GM21360 (cell line): ENCODE measurements around the gene ROCK2.

ENCODE experiments used
- ATAC-seq: cut with Tn5 transposase; IDR thresholded peaks from one replicate; pipeline ENCODE4 v1.9.1; 2021; ENCODE audit warnings: mild to moderate bottlenecking, moderate library complexity; ENCODE audit not compliant: unreplicated experiment

The ROCK2 gene

GRCh38 chr2:11344342-11344955 is at the start of gene ROCK2:
Gene ROCK2, minus strand, starts transcription at chr2:11344636. Its CDS starts 500 bp downstream, at chr2:11344136.
- peak; percentile 56 for ATAC-seq

DNA sequence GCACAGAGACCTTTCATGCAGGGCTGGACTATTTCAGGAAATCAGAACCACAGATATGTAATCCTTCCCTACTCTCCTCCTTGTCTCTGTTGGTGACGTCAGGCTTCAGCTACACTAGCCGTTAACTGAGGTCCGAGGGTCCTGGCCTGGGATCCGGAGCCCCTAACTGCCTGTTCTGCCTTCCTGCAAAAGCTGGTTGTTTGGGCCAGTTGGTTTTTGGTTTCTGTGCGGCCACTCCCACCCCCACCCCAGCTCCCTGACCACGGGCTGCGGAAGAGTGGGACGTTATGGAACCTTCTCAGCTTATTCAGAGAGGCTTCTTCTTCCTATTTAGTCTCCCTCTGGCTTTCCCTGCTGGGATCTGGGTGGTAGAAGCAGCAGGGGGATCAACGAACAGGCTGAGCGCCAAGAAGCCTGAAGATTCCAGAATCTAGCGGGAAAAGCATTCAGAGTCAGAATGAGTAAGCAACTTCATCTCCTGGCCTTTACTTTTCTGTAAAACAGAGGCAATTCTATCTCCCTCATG is 49.3 kb upstream of the ROCK2 start:
- no peak for ATAC-seq

GRCh38 chr2:11391942-11392266 is 47.5 kb upstream of the ROCK2 start:
- ATAC-seq, result no peak

GRCh38 chr2:11390399-11390658 is 45.9 kb upstream of the ROCK2 start:
- ATAC-seq, result no peak

- ATAC-seq, result no peak
Observed at GRCh38 chr2:11389551-11390398, 45.3 kb upstream of the ROCK2 start.

DNA sequence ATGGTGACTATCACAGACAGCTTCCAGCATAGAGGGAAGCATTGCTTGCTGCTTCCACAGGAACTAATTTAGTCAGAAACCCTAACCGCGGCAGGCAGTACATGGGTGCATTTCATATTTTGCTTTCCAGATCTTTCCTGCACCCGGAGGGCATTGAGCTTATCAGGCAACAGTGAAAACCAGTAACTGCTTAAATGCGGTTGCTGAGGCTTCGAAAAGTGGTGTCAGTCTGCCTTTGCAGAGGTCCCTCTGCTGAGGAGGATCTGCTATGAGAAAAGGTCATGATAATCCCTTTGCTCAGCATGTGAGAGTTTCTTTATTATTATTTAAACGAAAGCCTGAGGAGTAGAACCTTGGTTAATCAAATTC is 44.6 kb upstream of the ROCK2 start:
- ATAC-seq, result no peak

GRCh38 chr2:11388262-11389051 is 44.0 kb upstream of the ROCK2 start:
- no peak for ATAC-seq

DNA sequence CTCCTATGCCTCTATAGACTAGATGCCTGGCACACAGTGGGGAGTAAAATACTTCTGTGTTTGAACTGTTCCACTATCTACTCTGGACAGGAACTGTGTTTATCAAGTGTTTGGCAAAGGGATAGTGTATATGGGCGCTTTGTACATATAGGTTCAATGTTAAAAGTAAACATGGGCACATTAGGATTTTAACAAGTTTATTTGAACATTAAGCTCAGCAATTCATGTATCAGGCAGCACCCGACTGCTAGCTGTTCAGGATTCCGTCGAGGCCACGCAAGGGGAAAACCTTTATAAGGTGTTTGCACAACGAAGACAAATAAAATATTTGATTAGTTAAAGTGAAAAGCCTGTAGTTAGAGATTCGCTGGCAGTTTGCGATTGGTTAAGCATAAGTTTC is 43.4 kb upstream of the ROCK2 start:
- ATAC-seq, result no peak

- no peak for ATAC-seq
Observed at GRCh38 chr2:11387100-11387390, 42.6 kb upstream of the ROCK2 start.

DNA sequence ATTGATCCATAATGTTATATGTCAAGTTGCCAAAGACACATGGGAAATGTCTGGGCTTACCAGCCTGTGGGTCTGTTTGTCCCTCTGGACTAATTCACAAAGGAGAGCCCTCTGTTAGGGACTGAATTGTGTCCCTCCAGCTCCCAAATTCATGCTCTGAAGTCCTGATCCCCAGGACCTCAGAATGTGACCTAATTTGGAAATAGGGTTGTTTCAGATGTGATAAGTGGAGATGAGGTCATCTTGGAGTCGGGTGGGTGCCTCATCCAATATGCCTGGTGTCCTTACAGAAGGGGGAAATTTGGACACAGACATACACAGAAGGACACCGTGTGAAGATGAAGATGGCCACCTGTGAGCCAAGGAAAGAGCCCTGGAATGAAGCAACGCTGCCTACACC is 41.4 kb upstream of the ROCK2 start:
- ATAC-seq, result no peak

- no peak for ATAC-seq
Observed at GRCh38 chr2:11385216-11385615, 40.8 kb upstream of the ROCK2 start.

GRCh38 chr2:11379558-11379957 is 35.1 kb upstream of the ROCK2 start:
- ATAC-seq, result no peak

GRCh38 chr2:11377928-11378545 is 33.6 kb upstream of the ROCK2 start:
- ATAC-seq, result peak; percentile 86

GRCh38 chr2:11376071-11376470 is 31.6 kb upstream of the ROCK2 start:
- no peak for ATAC-seq

GRCh38 chr2:11375689-11376027 is 31.2 kb upstream of the ROCK2 start:
- no peak for ATAC-seq

DNA sequence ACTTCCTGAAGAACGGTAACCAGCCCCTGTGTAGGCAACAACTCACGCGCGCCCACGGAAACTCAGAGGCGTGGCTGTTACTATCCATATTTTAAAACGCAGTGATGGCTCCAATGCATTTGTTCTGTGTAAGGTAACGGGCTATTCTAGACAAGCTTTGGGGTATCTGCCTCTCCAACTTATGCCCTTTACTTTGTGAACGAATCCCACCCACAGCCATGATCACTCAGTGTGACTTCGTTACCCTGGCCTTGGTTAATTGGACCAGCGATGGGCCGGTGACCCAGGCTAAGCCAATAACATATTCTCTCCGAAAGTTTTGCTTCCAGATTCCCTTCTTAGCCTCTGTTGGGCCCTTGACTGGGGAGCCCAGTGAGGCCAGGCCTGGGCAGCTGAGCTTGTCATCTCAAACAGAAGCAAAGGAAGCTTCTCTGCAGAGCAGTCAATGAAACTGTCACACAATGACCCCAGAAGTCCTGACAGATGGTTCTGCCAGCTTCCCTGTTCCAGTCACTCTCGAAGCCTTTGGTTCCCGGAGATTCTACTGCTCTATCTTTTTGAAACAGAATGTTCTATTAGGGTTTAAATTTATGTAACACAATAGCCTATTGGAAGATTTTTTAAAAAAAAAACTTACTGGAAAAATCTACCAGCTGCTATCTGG is 30.7 kb upstream of the ROCK2 start:
- ATAC-seq, result no peak

DNA sequence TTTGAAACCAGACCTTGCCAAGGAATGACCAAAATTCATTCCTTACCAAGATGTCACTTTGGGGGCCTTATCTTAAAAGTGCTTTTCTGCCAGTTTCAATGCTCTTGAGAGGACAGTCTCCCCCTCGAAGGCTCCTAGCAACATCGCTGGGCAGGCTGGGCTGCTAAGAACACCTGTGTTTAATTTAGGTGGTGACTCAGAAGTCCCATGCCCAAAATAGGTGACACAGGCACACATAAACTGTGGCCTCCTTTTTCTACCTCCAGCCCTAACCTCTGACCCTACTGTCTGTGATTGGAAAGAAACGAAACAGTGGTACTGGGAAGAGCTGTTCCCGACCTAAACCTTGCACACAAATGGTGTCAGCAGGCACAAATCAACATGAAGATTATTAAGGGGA is 28.7 kb upstream of the ROCK2 start:
- no peak for ATAC-seq

DNA sequence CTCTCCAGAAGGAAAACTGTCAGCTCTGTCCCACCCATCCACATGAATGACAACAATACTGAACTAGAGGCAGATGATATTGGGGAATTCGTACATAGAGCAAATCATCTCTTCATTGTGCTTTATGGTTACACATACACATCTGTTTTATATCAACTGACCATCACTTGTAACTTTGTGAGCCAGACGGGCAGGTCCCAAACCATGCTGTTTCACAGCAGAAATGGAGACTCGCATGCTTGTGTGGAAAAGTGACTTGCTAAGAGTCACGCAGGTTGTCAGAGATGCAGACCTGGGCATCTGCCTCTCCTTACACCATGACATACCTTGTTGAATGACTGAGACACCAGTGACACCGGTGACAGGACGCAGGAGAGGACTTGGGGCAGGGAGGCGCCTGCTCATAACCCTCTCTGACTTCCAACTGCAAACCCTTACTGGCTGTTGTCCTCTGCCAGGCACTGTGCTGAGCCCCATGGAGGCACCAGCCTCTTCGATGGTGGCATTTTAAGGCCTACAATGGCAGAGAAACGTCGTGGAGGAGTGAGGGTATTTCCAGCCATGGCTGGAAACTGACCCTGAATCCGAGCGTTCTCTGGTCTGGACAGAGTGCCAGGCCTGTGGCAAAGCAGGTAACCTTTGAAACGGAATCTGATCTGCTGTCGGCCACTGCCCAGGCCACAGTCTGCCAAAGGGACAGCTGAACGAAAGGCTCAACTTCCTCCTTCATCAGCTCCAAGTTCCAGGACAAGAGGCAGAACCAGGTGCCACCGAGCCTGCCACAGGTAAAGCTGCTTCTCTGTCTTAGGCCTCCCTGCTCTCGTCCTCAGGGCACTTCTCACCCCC is 26.9 kb upstream of the ROCK2 start:
- no peak for ATAC-seq

DNA sequence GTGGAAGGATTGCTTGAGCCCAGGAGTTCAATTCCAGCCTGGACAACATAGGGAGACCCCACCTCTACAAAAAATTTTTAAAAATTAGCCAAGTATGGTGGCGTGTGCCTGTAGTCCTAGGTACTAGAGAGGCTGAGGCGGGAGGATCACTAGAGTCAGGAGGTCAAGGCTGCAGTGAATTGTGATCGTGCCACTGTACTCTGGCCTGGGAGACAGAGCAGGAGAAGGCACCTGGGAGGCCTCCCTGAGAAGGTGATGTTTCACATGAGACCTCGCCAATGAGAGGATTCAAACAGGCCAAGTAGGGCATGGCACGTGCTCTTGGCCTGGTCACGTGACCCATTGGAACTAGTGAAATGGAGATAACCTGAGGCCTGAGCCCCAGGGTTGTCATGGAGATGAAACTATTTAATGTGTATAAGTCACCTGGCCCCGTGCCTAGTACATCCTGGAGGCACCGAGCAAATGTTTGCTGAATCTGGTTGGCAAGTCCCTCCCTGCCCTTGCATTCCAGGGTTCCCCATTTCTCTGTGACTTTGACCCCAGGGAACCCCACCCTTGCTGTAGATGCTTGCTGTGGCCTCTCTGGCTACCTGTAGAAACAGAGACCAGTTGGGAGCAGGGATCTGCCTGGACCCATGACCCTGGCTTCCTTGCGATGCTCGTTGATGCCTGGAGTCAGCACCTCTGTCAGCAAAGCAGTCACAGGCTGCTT is 26.1 kb upstream of the ROCK2 start:
- ATAC-seq, result no peak

DNA sequence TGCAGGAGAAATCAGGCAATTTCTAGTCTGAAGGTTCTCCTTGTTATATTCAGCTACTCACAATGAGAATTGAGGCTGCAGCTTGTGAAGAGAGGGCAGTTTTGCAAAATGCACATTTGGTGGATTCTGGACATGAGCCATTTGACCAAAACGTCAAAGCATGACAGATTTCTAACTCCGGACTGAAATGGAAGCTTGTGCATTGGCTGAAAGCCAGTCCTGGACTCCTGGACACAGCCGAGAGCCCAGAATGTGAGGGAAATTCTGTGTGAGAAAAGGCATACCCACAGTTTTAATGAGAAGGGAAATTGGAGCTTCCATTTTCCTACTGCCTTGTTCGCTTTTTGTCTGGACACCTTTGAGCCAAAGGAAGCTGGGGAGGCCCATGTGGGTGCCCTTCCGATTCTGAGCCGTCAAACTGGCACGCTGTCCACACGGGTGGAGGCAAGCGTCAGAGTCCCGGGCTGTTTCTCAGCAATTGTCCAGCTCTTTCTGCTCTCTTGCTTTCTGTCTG is 23.7 kb upstream of the ROCK2 start:
- no peak for ATAC-seq
